WTC11 (cell line): ENCODE data around the gene RADX. TPM values are rescaled to one million over a fixed set of nuclear protein-coding genes. Genes with fewer than 3 reads are reported as not detected.

Experiments
- ATAC-seq: fragments of 200-7000 bp; cut with Tn5 transposase; 2 replicates; pipeline ENCODE4 v1.10.0; 2021; ENCODE audit warnings: mild to moderate bottlenecking, moderate library complexity
- CTCF ChIA-PET: fragments of 300-600 bp; sonication (Branson Sonifier 250); formaldehyde crosslinking; loops from one replicate; lab custom pipeline; 2021; ENCODE audit warnings: antibody characterized with exemption; lab: Charles Lee
- POLR2A ChIA-PET: fragments of 350-600 bp; sonication (Branson Sonifier 250); formaldehyde crosslinking; loops from one replicate; lab custom pipeline; 2021; ENCODE audit warnings: antibody characterized with exemption; lab: Charles Lee
- DNase-seq: peaks from one replicate; pipeline ENCODE4 v3.0.0; 2021; ENCODE audit warnings: low spot score
- H3K27ac Mint-ChIP-seq: 2 replicates; pipeline ENCODE4 v1.8.0; 2021; ENCODE audit warnings: mixed read lengths
- H3K27me3 Mint-ChIP-seq: 2 replicates; pipeline ENCODE4 v1.8.0; 2021; ENCODE audit warnings: low read depth, mild to moderate bottlenecking, moderate library complexity, mixed read lengths
- H3K36me3 Mint-ChIP-seq: 2 replicates; pipeline ENCODE4 v1.8.0; 2021; ENCODE audit warnings: mixed read lengths
- H3K4me1 Mint-ChIP-seq: 2 replicates; pipeline ENCODE4 v1.8.0; 2022; ENCODE audit warnings: mixed read lengths
- H3K4me3 Mint-ChIP-seq: 2 replicates; pipeline ENCODE4 v1.8.0; 2021; ENCODE audit warnings: mild to moderate bottlenecking, moderate library complexity, mixed read lengths
- H3K9me3 Mint-ChIP-seq: 2 replicates; pipeline ENCODE4 v1.8.0; 2021; ENCODE audit warnings: mixed read lengths
- ATF2 ChIP-seq: sonication (generic); formaldehyde crosslinking; IDR thresholded peaks from 2 replicates; pipeline ENCODE4 v1.8.1; 2022; ENCODE audit warnings: low read depth, missing genetic modification reagents, borderline replicate concordance
- CBFB ChIP-seq: sonication (generic); formaldehyde crosslinking; IDR thresholded peaks from 2 replicates; pipeline ENCODE4 v1.8.1; 2022; ENCODE audit warnings: mild to moderate bottlenecking, low read depth, missing genetic modification reagents
- CDX4 ChIP-seq: fragments of 250-450 bp; sonication (Bioruptor Pico); IDR thresholded peaks from 2 replicates; pipeline ENCODE4 v1.9.0; 2021; ENCODE audit warnings: moderate library complexity, mild to moderate bottlenecking, inconsistent platforms, borderline replicate concordance
- E2F1 ChIP-seq: sonication (generic); formaldehyde crosslinking; IDR thresholded peaks from 2 replicates; pipeline ENCODE4 v1.8.0; 2022; ENCODE audit warnings: mild to moderate bottlenecking, missing genetic modification reagents
- E2F5 ChIP-seq: sonication (generic); formaldehyde crosslinking; IDR thresholded peaks from 2 replicates; pipeline ENCODE4 v1.8.1; 2022; ENCODE audit warnings: mild to moderate bottlenecking, moderate library complexity, missing genetic modification reagents
- ERG ChIP-seq: fragments of 250-450 bp; sonication (Bioruptor Pico); IDR thresholded peaks from 2 replicates; pipeline ENCODE4 v1.8.0; 2021; ENCODE audit warnings: mild to moderate bottlenecking
- ETV6 ChIP-seq: sonication (generic); formaldehyde crosslinking; IDR thresholded peaks from 2 replicates; pipeline ENCODE4 v1.8.1; 2022; ENCODE audit warnings: mild to moderate bottlenecking, missing genetic modification reagents
- FOXJ3 ChIP-seq: sonication (generic); formaldehyde crosslinking; IDR thresholded peaks from 2 replicates; pipeline ENCODE4 v1.9.0; 2021; ENCODE audit warnings: missing genetic modification reagents, mild to moderate bottlenecking, borderline replicate concordance
- GTF2I ChIP-seq: fragments of 250-450 bp; sonication (Bioruptor Pico); conservative IDR thresholded peaks from 2 replicates; pipeline ENCODE4 v1.4.0; 2021; ENCODE audit warnings: mild to moderate bottlenecking
- HMGA2 ChIP-seq: fragments of 250-450 bp; sonication (Bioruptor Pico); IDR thresholded peaks from 2 replicates; pipeline ENCODE4 v1.4.0; 2021; ENCODE audit warnings: mild to moderate bottlenecking, moderate library complexity
- MAX ChIP-seq: sonication (generic); formaldehyde crosslinking; IDR thresholded peaks from 2 replicates; pipeline ENCODE4 v1.8.0; 2022; ENCODE audit warnings: mild to moderate bottlenecking, missing genetic modification reagents
- MLX ChIP-seq: sonication (generic); formaldehyde crosslinking; IDR thresholded peaks from 2 replicates; pipeline ENCODE4 v1.8.1; 2023; ENCODE audit warnings: mild to moderate bottlenecking, missing genetic modification reagents, moderate library complexity
- MXD4 ChIP-seq: fragments of 250-450 bp; sonication (Bioruptor Pico); IDR thresholded peaks from 2 replicates; pipeline ENCODE4 v1.8.0; 2021; ENCODE audit warnings: mild to moderate bottlenecking, moderate library complexity, borderline replicate concordance
- ZBTB43 ChIP-seq: sonication (generic); formaldehyde crosslinking; IDR thresholded peaks from 2 replicates; pipeline ENCODE4 v1.8.1; 2023; ENCODE audit warnings: mild to moderate bottlenecking, missing genetic modification reagents
- ZNF219 ChIP-seq: sonication (generic); formaldehyde crosslinking; IDR thresholded peaks from 2 replicates; pipeline ENCODE4 v1.8.0; 2023; ENCODE audit warnings: missing genetic modification reagents, mild to moderate bottlenecking, borderline replicate concordance
- ZNF423 ChIP-seq: fragments of 250-450 bp; sonication (Bioruptor Pico); IDR thresholded peaks from 2 replicates; pipeline ENCODE4 v2.1.2; 2022; ENCODE audit warnings: mild to moderate bottlenecking, moderate library complexity
- ZSCAN18 ChIP-seq: fragments of 250-450 bp; sonication (Bioruptor Pico); IDR thresholded peaks from 2 replicates; pipeline ENCODE4 v2.1.2; 2022; ENCODE audit warnings: mild to moderate bottlenecking, moderate library complexity
- total RNA-seq: library from RNA; stranded (reverse); gene quantifications from 3 replicates; pipeline ENCODE4 v1.2.3, GENCODE V29; 2021

RADX gene
- total RNA-seq, 1 experiment from 2014 or later = 4.4 TPM

GRCh38 chrX:106725931-106726330, 114.2 kb downstream of the RADX start:
- CTCF ChIA-PET = interaction anchor here (0.7 to 1.2 kb wide), 4 partner anchors 9 to 311 kb away, joined by 3 to 6 read pairs (median 3); no protein-coding TSS in a partner anchor
- Mint-ChIP-seq H3K9me3 (no peaks in the 10 kb centered on the region), H3K36me3 (no peaks in the 10 kb centered on the region), H3K4me1 (peaks cover 6% of the 10 kb centered on the region), H3K27ac (no peak overlapping the region)
- TF ChIP-seq ETV6 (CRISPR knock-in tag) (no peak), FOXJ3 (CRISPR knock-in tag) (no peak), ZNF423 (no peak), ATF2 (CRISPR knock-in tag) (no peak), HMGA2 (CRISPR knock-in tag) (no peak), MAX (CRISPR knock-in tag) (no peak), ZSCAN18 (CRISPR knock-in tag) (no peak), ZBTB43 (CRISPR knock-in tag) (no peak), GTF2I (CRISPR knock-in tag) (no peak), MLX (no peak), E2F1 (CRISPR knock-in tag) (no peak), MXD4 (CRISPR knock-in tag) (no peak), E2F5 (CRISPR knock-in tag) (no peak), ZNF219 (CRISPR knock-in tag) (no peak), CBFB (CRISPR knock-in tag) (no peak), ERG (no peak), CDX4 (CRISPR knock-in tag) (no peak)
- TF ChIP-seq, all 79 proteins: peak for 0
- peak overlapping the region; percentile 78 for H3K4me3 Mint-ChIP-seq
- DNase-seq (no peak), ATAC-seq (peak; percentile 9)
- POLR2A ChIA-PET = interaction anchor here (1.2 kb wide), 1 partner anchor 232 kb away, joined by 5 read pairs; no protein-coding TSS in a partner anchor
- peaks cover 62% of the 10 kb centered on the region for H3K27me3 Mint-ChIP-seq
